ENCODE data around the gene PITPNB.

Gene PITPNB

GRCh38 chr22:27867953-27868731 is 50.9 kb downstream of the PITPNB start:
- no peak overlapping the region for H3K27ac ChIP-seq
- no peaks in the 10 kb centered on the region; the same call in 1 of the 2 replicates for H3K36me3 ChIP-seq (ENCODE audit: insufficient read depth)
- no peak overlapping the region for H3K9ac ChIP-seq
- peaks cover 24% of the 10 kb centered on the region for H4K20me1 ChIP-seq (ENCODE audit: insufficient read depth)
- peaks cover 45% of the 10 kb centered on the region for H3K4me1 ChIP-seq (ENCODE audit: low read depth, poor library complexity, severe bottlenecking)
- H3K79me2 ChIP-seq (ENCODE audit: insufficient read depth, low read depth): peaks cover 29% of the 10 kb centered on the region; the same call in 1 of the 2 replicates
- no peak overlapping the region for H2AFZ ChIP-seq (ENCODE audit: low read depth)
- peak overlapping the region; percentile 18; the same call in 1 of the 2 replicates for H3K4me2 ChIP-seq
- no peak overlapping the region for H3K4me3 ChIP-seq (IDR thresholded peaks at IDR 0.05; ENCODE audit: insufficient read depth, low read depth, low read length)
- no peaks in the 10 kb centered on the region for H3K27me3 ChIP-seq (ENCODE audit: insufficient read depth, low read depth)
- TF ChIP-seq CTCF (conservative IDR thresholded peaks at IDR 0.05; ENCODE audit: low read depth, low read length): no peak

- no peak for TF ChIP-seq CTCF (conservative IDR thresholded peaks at IDR 0.05; ENCODE audit: low read depth, low read length)
- peaks cover 24% of the 10 kb centered on the region for H4K20me1 ChIP-seq (ENCODE audit: insufficient read depth)
- H3K27me3 ChIP-seq (ENCODE audit: insufficient read depth, low read depth): no peaks in the 10 kb centered on the region
- H3K36me3 ChIP-seq (ENCODE audit: insufficient read depth): no peaks in the 10 kb centered on the region; the same call in 1 of the 2 replicates
- peaks cover 29% of the 10 kb centered on the region; the same call in 1 of the 2 replicates for H3K79me2 ChIP-seq (ENCODE audit: insufficient read depth, low read depth)
- H2AFZ ChIP-seq (ENCODE audit: low read depth): no peak overlapping the region
- no peak overlapping the region for H3K4me3 ChIP-seq (IDR thresholded peaks at IDR 0.05; ENCODE audit: insufficient read depth, low read depth, low read length)
- no peak overlapping the region for H3K9ac ChIP-seq
- H3K27ac ChIP-seq: no peak overlapping the region
- H3K4me1 ChIP-seq (ENCODE audit: low read depth, poor library complexity, severe bottlenecking): peaks cover 43% of the 10 kb centered on the region
- no peak overlapping the region for H3K4me2 ChIP-seq
Measured at GRCh38 chr22:27867085-27867952, 51.7 kb downstream of the PITPNB start.

- no peak overlapping the region for H3K9ac ChIP-seq
- no peak overlapping the region for H3K4me2 ChIP-seq
- no peak overlapping the region for H3K27ac ChIP-seq
- H3K27me3 ChIP-seq (ENCODE audit: insufficient read depth, low read depth): no peaks in the 10 kb centered on the region
- peaks cover 24% of the 10 kb centered on the region for H4K20me1 ChIP-seq (ENCODE audit: insufficient read depth)
- no peaks in the 10 kb centered on the region; the same call in 1 of the 2 replicates for H3K36me3 ChIP-seq (ENCODE audit: insufficient read depth)
- H2AFZ ChIP-seq (ENCODE audit: low read depth): no peak overlapping the region
- no peak for TF ChIP-seq CTCF (conservative IDR thresholded peaks at IDR 0.05; ENCODE audit: low read depth, low read length)
- peaks cover 43% of the 10 kb centered on the region for H3K4me1 ChIP-seq (ENCODE audit: low read depth, poor library complexity, severe bottlenecking)
- H3K4me3 ChIP-seq (IDR thresholded peaks at IDR 0.05; ENCODE audit: insufficient read depth, low read depth, low read length): no peak overlapping the region
- H3K79me2 ChIP-seq (ENCODE audit: insufficient read depth, low read depth): peaks cover 29% of the 10 kb centered on the region; the same call in 1 of the 2 replicates
Measured at GRCh38 chr22:27866135-27867084, 52.6 kb downstream of the PITPNB start.

GRCh38 chr22:27865496-27865895 is 53.6 kb downstream of the PITPNB start:
- H3K4me3 ChIP-seq (IDR thresholded peaks at IDR 0.05; ENCODE audit: insufficient read depth, low read depth, low read length): no peak overlapping the region
- no peak overlapping the region for H3K4me2 ChIP-seq
- H3K4me1 ChIP-seq (ENCODE audit: low read depth, poor library complexity, severe bottlenecking): peaks cover 38% of the 10 kb centered on the region
- no peak for TF ChIP-seq CTCF (conservative IDR thresholded peaks at IDR 0.05; ENCODE audit: low read depth, low read length)
- no peak overlapping the region for H2AFZ ChIP-seq (ENCODE audit: low read depth)
- no peaks in the 10 kb centered on the region for H3K36me3 ChIP-seq (ENCODE audit: insufficient read depth)
- H3K27ac ChIP-seq: no peak overlapping the region
- no peak overlapping the region for H3K9ac ChIP-seq
- H3K27me3 ChIP-seq (ENCODE audit: insufficient read depth, low read depth): no peaks in the 10 kb centered on the region
- H3K79me2 ChIP-seq (ENCODE audit: insufficient read depth, low read depth): peaks cover 29% of the 10 kb centered on the region; the same call in 1 of the 2 replicates
- peaks cover 24% of the 10 kb centered on the region for H4K20me1 ChIP-seq (ENCODE audit: insufficient read depth)

Data from KMS-11 (cell line).